Middle frontal gyrus (tissue), 1 donor: ENCODE data around the gene NT5DC1.
A peak's percentile ranks its signal among the peaks of the same experiment; 100 is the strongest.

Source experiments
- DNase-seq: peaks from one replicate; pipeline ENCODE4 v3.0.0-alpha.2; 2015; ENCODE audit warnings: low spot score; ENCODE audit errors: extremely low spot score

The NT5DC1 gene

DNA sequence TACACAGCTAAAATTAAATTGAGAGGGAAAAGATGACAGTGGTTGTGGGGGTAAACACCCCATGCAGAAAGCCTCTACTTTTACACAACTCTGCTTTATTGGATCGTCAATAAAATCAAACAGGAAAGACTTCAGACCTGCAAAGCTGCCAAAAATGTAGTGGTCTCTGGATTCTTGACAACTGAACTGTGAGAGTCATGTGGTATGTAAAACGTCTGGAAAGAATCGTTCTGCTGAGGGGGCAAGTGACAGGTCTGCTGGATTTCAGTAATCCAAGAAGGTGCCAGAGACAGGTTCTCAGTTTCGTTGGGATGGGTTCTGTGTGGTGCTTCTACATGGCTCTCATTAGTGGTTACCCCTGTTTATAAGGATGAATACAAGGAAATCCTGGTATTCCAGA, 89.9 kb downstream of the NT5DC1 start:
- no peak for DNase-seq

DNA sequence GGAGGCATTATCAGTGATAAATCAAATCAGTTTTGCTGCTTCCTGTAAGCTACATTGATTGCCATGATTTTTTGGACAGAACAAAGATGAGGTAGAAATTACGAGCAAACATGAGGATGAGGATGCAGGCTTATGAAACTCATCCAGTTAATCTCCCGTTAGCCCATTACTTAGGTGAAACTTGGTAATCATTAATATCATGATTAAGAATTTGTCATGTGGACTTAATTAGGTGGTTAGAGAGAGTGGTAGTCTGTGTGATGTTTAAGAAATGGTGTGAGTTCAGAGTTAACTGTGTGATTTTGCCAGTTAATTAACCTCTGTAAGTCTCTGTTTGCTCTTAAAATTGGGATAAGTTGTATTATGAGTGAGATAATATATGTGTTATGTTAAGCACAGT, 91.2 kb downstream of the NT5DC1 start:
- DNase-seq: no peak

DNA sequence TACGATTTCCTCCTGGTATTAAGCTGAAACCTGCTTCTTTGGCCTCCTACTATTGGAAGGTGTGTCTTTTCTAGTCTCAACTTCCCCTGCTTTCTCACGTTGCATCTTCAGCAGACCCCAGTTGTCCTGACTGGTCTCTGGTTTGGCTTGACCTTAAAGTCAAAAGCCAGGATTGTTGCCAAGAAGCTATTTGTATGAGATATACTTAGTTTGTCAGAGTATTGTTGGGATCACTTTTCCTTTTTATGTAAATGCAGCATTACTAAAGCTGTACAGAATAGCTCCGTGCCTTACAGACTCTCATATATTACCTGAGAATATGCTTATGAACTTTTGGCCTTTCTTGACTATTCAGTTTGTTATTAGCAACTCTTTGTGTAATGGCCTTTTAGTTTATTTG, 92.1 kb downstream of the NT5DC1 start:
- no peak for DNase-seq

DNA sequence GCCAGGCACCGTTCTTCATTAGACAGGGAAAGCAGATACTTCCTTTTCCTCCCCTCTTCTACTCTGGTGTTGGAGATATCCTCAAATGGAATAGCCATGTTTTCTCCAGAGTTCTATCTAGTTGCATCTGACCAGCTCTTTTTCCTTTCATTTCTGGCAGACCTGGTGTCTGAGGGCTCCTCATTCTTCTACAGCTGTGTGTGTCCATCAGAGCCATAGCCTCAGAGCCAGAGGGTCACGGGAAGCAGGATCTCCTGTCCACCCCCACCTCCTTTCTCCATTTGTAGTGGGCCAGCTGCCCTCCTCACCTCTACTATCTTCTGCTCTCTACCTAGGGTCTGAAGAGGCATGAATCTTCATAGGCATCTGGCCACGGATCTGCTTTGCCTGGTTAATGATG, 96.2 kb downstream of the NT5DC1 start:
- no peak for DNase-seq

DNA sequence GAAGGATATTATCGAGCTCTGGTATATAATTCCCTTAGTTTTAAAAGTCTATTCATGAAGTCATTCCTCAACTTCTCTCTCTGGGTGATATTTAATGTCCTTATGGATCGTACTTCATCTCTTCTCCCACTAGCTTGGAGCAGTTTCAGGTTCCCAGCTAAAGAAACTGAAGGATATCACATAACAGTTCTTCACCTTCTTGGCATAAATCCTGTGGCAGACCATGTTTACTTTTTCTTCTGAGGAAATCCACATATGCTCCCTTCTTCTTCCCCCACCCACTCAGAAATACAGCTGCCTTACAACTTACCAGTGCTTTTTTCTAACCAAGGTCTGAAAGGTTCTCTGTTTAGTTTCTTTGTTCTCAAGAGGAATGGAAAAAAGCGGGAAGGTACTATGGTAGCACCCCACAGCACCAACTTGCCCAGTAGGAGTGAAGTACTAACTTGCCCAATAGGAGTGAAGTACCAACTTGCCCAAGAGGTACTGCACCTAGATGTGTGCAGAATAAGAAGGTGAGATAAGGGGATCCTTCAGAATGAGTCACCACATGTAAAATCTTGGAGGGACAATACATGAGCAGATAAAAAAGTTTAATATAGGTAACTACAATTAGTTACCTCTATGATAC, 100.1 kb downstream of the NT5DC1 start:
- no peak for DNase-seq

DNA sequence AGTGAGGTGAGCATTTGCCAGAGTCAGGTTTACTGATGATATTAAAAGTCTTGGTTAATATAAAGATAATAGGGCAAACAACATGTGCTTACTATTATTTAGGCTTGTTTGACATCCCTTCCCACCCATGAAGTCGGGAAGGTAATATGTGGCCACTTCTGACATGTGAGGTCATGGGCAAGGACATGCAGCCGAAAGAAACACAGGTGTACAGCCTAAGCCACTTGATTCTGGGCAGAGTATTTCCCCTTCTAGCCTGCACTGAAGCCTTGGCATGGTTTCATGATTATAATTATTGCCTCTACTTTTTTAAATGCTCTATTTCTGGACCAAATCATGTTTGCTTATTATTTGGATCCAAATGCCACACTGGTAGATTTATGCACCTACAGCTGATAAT, 100.9 kb downstream of the NT5DC1 start:
- DNase-seq: no peak

DNA sequence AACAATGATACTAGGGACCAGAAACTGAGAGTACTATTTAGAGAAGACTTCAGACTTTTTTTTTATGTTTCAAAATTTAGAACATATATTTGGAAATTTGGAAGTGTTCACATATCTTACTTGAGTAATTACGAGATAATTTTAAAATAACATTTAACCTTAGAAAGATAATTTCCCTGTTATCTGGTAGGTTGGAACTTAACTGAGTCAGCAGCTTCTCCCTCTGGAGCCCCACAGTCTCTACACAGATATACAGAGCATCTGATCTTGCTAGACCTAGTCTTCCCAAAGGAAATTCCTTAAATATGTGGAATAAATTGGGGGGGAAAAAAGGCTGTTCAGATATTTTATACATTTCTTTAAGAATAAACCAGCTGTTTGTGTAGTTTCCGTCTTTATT, 104.6 kb downstream of the NT5DC1 start:
- no peak for DNase-seq

DNA sequence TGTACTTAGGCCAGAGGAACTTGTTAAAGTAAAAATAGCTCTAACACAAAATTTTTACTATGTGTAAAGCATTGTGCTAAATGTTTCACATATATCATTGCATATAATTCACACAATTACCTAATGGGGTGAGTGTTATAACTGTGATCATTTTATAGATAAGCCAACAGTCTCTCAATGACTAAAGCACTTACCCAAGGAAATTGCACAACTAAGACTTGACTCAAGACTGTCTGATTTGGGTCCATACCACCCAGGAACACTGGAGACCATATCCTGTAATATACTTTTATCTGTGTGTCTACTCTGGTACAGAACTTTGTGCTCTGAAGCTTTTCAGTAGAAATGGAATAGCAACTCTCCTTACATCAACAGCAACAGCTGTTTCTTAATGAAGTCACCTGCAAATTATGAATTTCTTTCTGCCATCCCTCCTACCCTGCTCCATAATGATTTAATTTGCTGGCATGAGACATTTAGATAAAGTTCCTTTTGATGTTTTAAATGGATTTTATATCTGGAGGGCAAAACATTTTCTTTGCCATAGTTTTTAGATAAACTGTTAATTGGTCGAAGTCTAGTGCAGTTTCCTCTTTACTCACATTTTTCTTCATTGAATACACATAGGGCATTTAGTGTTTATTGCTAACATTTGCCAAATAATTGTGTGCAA, 105.7 kb downstream of the NT5DC1 start:
- no peak for DNase-seq

DNA sequence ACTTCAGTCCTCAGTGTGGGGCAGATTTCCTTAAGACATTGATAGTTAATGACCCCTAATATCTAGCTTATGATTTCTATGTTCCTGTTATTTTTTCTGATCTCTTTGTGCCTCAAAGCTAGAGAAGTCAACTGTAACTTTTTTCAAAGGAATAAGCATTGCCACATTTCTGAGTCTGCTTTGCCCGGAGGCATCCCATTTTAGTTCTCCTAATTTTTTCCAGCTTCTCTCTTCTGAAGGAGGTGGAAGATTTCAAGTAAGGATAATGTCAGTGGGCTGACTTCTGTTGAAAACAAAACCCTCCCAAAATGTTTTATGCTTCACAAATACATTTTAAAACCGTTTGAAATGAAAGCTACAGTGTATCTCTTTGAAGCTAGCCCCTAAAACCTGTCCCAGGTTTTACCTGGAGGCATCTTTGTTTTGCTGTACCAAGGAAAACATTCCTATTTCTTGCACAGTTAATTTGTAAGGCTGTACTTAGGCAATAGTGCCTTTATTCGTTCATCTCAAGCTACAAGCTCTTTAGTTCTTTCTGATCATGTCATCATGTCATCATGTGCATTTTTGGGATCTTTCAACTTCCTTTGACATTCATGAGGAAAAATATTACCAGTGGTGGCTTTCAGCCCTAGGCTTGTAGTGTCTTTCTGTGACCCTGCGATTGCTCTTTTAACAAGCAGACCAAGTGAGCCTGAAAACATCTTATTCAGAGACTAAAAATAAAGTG, 107.6 kb downstream of the NT5DC1 start:
- no peak for DNase-seq

DNA sequence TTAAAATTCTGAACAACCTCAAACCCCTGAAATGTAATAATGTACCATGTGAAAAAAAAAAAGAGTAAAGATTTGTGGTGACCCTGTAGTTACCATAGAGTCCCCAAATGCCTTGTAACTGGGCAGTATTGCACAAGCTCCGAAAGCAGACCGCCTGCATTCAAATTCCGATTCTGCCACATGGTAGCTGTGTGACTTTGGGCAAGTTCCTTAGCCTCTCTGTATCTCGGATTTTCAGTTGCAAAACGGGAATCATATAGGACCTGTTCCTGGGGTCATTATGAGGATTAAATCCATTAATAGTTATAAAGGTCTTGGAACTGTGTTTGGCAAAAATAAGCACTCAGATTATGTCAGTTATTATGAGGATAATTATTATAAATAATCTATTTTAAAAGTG, 109.7 kb downstream of the NT5DC1 start:
- no peak for DNase-seq

DNA sequence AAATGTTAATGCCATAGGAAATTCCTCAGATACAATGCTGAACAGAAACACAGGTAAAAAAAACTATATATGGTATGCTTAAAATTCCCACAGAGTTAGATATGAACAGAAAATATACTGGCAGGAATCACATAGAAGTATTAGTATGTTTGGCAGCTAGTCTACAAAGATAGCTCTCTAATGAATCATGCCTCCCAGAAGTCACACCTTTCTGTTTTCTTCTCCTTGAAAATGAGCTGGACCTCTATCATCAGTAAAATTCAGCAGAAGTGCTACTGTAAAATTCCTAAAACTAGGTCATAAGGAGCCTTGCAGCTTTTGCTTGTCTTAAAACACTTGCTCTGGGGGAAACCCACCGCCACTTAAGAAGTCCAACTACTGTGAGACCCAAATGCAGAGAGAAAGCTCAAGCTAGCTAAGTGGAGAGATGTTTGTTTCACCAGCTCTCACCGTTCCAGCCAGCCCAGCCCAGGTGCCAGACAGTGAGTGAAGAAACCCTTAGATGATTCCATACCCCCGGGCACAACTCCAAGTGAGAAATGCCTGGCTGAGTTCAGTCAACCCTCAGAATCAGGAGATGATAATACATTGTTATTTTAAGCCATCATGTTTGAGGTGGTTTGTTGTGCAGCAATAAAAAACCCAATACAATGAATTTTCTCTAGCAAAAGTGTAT, 110.2 kb downstream of the NT5DC1 start:
- DNase-seq: no peak

DNA sequence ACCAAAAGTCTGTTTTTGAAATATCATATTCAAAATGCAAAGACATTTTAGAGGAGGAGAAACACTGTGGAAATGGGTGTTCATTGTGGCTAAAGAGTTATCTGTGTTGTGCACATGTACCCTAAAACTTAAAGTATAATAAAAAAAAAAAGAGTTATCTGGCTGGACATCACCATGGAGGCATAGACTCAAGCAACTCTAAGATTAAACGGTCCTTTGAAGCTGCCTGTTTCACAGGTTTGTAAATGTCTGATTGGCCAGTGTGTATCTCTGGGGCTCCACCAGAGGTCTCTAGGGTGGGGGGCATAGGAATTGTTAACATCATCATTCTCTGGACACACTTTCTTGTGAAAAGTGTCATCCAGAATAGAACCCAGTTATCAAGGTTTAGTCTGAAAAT, 114.0 kb downstream of the NT5DC1 start:
- DNase-seq: no peak

DNA sequence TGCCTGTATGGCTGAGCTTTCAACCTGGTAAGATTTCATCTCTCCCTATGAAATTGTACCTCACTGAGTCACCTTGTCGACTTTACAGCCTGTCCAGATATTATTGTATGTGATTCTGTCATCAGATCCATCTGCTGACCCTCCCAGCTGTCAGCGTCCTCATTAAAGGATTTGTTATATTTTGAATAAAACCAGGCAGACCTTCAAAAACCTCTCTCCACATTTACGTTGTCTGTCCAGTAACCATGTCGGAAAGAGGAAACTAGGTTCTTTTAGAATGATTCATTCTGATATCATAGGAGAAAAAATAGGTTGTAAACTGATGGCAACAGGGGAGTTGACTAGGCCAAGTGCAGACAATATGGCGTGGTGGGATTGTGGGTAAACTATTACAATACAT, 114.8 kb downstream of the NT5DC1 start:
- DNase-seq: no peak

DNA sequence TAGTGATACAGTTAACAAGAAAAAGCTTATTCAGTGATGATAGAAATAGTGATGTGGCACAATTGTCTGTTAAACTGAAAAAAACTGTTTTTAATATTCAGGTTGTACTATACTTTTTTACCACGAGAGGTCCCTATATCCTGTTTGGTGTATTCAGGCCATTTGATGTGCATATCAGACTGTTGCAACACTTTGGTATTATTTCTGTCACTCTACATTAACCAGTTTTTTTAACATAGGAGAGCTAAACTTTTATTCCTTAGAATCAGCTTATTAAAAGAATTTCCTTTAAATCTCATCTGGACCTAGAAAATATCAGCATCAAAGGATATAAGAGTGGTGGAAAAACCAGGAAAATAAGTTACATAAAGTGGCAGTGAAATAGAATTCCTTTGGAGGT, 116.4 kb downstream of the NT5DC1 start:
- no peak for DNase-seq

DNA sequence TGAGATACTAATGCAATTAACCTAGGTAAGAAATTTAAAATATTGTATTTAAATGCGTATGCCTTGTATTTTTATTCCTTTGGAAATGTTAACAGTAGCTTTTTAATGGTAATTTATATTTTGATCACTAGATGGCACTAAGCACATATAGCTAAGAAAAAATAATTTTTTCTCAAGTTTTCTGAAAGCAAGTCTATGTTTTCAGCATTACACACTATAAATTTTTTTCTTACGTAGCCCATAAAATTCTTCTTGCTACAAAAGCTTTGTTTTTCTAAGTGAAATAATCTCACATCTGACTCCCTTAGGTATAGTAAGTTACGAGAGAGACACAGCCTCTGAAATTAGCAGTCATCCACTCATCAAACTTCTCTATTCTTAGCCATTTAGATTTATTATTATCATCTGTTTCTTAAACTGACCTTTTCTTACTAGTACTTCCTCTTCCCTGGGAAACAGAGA, 117.5 kb downstream of the NT5DC1 start:
- no peak for DNase-seq

DNA sequence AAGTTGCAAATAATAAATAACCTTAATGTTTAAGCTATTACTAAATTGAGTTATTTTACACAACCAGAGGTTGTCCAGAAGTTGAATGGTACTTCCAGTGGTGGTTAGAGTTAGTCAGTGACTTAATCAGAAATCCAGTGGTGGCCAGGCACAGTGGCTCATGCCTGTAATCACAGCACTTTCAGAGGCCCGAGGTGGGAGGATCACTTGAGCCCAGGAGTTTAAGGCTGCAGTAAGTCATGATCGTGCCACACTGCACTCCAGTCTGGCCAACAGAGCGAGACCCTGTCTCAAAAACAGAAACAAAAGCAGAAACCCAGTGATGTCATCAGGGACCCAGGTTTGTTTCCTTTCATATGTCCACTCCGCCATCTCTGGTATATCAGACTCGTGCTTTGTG, 118.2 kb downstream of the NT5DC1 start:
- no peak for DNase-seq

DNA sequence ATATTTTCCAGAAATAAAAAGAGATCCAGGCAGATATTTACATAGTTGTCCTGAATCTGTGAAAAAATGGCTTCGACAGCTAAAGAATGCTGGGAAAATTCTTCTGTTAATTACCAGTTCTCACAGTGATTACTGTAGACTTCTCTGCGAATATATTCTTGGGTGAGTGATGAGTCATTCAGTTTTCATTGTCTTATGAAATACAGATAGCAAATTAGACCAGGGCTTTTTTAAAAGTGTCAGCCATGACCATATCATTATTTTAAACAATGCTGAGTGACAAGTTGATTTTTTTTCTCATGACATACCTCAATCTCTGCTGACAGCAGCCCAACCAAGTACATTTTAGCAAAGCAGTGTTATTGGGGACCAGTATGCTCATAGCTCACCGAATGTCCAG, 120.4 kb downstream of the NT5DC1 start:
- no peak for DNase-seq

DNA sequence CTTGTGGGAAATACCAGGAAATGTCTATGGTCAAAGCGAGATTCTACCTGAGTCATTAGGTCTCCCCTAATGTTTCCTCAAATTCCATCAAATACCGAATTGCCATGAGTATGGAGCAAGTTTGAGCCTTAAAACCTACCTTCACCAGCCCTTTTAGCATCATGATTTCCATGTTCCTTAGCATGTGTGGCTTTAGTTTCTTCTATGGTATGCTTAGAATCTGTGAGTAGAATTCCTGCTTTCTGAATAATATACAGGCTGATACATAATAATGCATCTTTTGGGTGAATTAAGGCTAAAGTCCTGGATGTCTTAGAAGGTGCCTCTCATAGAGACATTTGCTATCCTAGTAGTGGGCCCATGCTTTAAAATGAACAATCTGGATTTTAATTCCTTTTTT, 121.3 kb downstream of the NT5DC1 start:
- no peak for DNase-seq

DNA sequence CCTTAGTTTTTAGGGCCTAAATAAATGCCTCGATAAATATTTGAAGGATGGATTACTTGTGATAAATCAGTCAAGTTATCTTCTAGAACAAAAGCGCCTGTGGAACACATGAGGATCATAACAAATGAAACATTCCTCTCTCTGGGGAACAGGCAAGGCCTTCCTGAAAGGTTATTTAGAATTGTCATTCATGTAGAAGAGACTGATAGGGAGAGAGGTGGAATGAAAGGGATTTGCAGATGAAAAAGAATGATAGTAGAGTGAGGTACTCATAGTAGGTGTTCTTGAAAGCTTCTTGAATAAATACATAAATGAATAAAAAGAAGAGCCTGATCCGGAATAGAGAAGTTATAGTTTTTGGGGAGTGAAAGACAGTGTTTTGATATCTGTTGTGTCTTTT, 122.7 kb downstream of the NT5DC1 start:
- DNase-seq: no peak

DNA sequence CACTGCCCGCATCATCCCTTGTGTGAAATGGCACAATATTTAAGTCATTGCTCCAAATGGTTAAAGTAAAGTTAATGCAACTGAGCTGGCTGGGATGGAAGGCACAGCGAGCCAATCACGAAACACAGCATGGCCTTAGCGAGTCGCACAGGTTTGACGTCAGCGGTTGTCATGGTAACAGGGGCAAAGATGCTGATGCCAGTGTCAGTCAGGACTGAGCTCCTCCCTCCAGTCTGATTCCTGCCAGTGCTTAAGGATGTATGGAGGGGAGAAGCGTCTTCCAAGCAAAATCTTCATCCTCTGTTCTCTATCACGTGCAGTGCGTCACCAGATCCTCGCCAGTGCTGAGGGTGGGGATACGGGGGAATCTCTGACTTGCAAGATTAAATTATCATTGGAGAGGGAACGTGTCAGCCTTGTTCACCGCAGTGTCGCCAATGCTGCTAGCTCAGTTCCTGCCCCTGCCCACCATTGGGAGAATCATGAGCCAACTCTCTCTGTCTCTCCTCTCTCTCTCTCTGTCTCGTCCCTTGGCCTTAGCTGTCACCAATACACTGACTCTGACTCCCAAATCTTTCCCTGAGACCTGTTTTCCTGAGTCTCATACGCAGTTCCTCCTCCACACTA, 128.7 kb downstream of the NT5DC1 start:
- DNase-seq: peak; percentile 96

DNA sequence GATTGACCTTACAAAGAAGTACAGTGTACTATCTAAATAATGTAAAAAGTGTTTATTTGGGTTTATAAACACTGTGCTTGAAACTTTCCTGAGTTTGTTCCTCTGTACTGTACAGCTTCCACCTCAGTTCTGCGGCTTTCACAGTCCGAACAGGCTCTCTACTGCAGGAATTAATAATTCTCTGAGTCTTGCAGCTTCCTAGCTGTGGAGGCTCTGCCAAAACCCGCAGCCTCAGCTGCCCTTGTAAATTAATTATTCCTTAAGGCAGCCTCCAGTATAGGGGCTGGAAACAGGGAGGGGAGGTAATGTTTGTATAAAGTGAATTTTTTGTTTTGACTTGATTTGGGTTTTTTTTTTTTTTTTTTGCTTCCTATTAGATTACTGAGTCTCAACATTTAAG, 134.0 kb downstream of the NT5DC1 start:
- no peak for DNase-seq

DNA sequence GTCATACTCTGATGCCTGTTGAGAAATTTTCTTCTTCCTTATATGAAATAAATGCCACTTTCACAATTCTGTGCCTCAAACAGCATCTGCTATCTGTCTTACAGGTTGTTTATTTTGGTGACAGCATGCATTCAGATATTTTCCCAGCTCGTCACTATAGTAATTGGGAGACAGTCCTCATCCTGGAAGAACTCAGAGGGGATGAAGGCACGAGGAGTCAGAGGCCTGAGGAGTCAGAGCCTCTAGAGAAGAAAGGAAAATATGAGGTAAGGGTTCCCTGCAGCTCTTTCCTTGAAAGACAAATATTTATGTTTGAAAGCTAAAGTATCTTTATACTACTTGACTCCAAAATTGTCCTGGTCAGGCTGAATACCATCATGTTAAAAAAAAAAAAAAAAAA, 137.4 kb downstream of the NT5DC1 start:
- no peak for DNase-seq
